ENCODE results near the gene ASCL5.

ASCL5 gene, protein sequence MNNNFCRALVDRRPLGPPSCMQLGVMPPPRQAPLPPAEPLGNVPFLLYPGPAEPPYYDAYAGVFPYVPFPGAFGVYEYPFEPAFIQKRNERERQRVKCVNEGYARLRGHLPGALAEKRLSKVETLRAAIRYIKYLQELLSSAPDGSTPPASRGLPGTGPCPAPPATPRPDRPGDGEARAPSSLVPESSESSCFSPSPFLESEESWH

GRCh38 chr1:201126832-201127754 is at the start of gene ASCL5:
TSS of gene ASCL5 (minus strand) at chr1:201127184. CDS start at chr1:201115372, 11,812 bp downstream.
- no peak for TF ChIP-seq ZFX (IDR thresholded peaks at IDR 0.05)
- TF ChIP-seq, protein P1, sequence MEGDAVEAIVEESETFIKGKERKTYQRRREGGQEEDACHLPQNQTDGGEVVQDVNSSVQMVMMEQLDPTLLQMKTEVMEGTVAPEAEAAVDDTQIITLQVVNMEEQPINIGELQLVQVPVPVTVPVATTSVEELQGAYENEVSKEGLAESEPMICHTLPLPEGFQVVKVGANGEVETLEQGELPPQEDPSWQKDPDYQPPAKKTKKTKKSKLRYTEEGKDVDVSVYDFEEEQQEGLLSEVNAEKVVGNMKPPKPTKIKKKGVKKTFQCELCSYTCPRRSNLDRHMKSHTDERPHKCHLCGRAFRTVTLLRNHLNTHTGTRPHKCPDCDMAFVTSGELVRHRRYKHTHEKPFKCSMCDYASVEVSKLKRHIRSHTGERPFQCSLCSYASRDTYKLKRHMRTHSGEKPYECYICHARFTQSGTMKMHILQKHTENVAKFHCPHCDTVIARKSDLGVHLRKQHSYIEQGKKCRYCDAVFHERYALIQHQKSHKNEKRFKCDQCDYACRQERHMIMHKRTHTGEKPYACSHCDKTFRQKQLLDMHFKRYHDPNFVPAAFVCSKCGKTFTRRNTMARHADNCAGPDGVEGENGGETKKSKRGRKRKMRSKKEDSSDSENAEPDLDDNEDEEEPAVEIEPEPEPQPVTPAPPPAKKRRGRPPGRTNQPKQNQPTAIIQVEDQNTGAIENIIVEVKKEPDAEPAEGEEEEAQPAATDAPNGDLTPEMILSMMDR (conservative IDR thresholded peaks at IDR 0.05): no peak
- H3K27ac ChIP-seq: no peak within 1 kb of the TSS

DNA sequence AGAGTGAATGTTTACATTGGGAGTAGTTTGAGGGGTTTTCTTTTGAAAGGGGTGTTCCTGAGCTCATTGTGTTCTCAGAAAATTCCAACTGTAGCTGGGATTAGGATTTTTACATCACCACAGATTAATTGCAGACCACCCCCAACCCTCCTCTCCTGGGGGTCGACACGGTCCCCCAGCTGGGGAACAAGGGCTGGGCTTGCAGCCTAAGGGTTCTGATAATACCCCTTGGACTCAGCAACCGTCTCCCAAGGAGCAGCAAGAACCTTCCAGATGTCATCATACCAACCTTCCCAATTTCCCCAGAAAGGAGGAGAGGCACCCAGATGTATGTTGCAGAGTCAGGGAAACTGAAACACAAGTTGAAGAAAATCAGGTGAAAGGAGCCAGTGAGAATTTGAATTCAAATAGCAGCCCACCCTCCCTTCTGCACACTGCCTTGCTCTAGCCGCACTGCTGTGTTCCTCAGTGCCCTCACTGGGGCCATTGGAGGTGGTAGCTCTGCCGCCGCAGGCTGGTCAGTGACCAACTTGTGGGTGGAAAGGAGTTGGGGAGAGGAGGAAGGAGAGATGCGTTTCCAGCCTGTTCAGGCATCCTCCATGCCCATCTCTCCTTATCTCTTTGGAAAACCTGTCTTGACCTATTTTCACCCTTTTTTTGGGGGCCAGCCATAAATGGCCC is 49.0 kb upstream of the ASCL5 start:
- H3K27ac ChIP-seq: no peak overlapping the region
- TF ChIP-seq ZFX (IDR thresholded peaks at IDR 0.05): no peak
- TF ChIP-seq, protein P1 (conservative IDR thresholded peaks at IDR 0.05): no peak

DNA sequence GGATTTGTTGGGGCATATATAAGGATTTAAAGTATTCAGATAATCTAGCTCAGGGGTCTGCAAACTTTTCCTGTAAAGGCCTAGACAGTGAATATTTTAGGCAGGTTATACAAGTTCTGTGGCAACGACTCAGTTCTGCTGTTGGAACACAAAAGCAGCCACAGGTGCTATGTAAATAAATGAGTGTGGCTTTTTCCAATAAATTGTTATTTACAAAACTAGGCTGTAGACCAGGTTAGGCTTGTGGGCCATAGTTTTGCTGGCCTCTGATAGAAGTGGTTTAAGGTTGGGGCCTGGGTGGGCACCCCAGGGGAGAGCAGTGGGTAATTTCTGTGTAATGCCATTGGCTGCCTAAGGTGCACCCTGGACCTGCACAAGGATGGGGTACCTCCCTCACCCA is 46.8 kb upstream of the ASCL5 start:
- H3K27ac ChIP-seq: no peak overlapping the region
- TF ChIP-seq, protein P1 (conservative IDR thresholded peaks at IDR 0.05): no peak
- no peak for TF ChIP-seq ZFX (IDR thresholded peaks at IDR 0.05)

- no peak for TF ChIP-seq ZFX (IDR thresholded peaks at IDR 0.05)
- TF ChIP-seq, protein P1 (conservative IDR thresholded peaks at IDR 0.05): no peak
- H3K27ac ChIP-seq: no peak overlapping the region
Measured at GRCh38 chr1:201172999-201173610, 46.1 kb upstream of the ASCL5 start.

GRCh38 chr1:201172326-201172725 is 45.3 kb upstream of the ASCL5 start:
- no peak overlapping the region for H3K27ac ChIP-seq

DNA sequence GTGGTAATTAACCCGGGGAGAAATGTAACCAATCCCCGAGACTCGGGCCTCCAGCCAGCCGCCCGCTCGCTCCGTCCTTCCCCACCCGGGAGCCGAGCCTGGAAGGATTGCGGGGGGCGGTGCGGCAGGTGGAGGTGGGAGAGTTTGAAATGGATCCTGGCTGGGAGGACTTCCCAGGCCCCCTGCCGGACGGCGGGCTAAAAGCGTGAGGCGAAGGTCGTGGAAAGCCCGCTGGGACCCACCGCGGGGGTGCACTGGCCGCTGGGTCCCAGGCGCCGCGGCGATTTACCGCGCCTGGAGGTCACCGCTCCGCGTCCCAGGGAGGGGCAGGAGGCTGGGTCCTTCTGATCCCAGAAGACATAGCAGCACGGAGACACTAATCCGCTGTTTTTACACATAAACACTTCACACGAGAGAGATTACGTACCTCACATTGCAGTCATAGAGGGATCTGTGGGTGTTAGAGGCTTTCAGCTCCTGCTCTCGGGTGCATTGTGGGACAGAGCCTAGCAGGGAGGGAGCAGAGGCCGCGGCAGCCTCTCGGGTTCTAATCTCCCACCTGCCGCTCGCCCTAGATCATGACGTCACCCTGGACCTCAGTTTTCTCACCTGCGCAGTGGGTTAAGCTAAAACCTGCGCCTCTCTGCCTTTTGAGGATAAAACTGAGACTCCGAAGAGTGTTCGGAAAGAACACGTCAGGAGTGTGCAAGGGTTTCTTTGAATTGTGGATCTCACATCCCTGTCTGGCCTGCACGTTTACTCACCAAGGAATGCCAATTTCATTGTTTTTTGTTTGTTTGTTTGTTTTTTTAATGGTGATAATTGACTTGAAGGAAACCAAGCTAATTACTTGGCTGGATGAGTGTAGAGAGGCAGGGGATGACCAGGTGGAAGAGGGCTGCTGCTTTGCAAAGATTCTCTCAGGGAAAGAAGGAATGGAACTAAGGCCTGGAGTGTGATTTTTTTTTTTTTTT is 44.4 kb upstream of the ASCL5 start:
- peak overlapping the region; percentile 74 for H3K27ac ChIP-seq
- no peak for TF ChIP-seq ZFX (IDR thresholded peaks at IDR 0.05)
- TF ChIP-seq, protein P1 (conservative IDR thresholded peaks at IDR 0.05): peak; percentile 63

More at GRCh38 chr1:201172326-201172725, 45.3 kb upstream of the ASCL5 start:
- TF ChIP-seq ZFX (IDR thresholded peaks at IDR 0.05): no peak
- TF ChIP-seq, protein P1 (conservative IDR thresholded peaks at IDR 0.05): no peak

All from C4-2B (cell line).